ENCODE results near the gene IGSF11.

The IGSF11 gene

GRCh38 chr3:119011528-119011927, 23.1 kb downstream of the IGSF11 start:
- Histone ChIP-seq H3K4ac (ENCODE audit: low read depth, low read length) (no peak overlapping the region), H3K36me3 (ENCODE audit: control insufficient read depth, insufficient read depth, low read length) (no peaks in the 10 kb centered on the region), H3K23ac (ENCODE audit: low read length) (no peak overlapping the region), H3K4me1 (ENCODE audit: control insufficient read depth, low read depth, low read length) (no peaks in the 10 kb centered on the region), H3K4me2 (ENCODE audit: low read length) (no peak overlapping the region), H2BK5ac (ENCODE audit: low read length) (no peak overlapping the region), H2BK15ac (replicated peaks; ENCODE audit: low read depth) (no peak overlapping the region), H3K27ac (ENCODE audit: low read depth, low read length) (no peak overlapping the region), H3K9ac (ENCODE audit: low read length) (no peak overlapping the region), H3K18ac (ENCODE audit: low read length) (no peak overlapping the region), H2AK5ac (ENCODE audit: low read length) (no peak overlapping the region), H2BK120ac (ENCODE audit: low read depth, low read length) (no peak overlapping the region), H3K79me1 (ENCODE audit: low read length) (no peaks in the 10 kb centered on the region), H3K79me2 (ENCODE audit: control insufficient read depth, insufficient read depth, low read length) (no peaks in the 10 kb centered on the region), H4K5ac (ENCODE audit: low read length) (no peak overlapping the region), H3K4me3 (ENCODE audit: low read length) (no peak overlapping the region), H4K8ac (ENCODE audit: low read depth, low read length) (no peak overlapping the region), H3K56ac (ENCODE audit: low read length) (no peak overlapping the region), H3K27me3 (ENCODE audit: insufficient read depth, low read length, poor library complexity) (no peaks in the 10 kb centered on the region)
- WGBS (ENCODE audit: extremely low coverage, insufficient coverage, low lambda C conversion rate): no CpG with 5 or more reads among the region's 1 CpG
- DNase-seq: no peak

DNA sequence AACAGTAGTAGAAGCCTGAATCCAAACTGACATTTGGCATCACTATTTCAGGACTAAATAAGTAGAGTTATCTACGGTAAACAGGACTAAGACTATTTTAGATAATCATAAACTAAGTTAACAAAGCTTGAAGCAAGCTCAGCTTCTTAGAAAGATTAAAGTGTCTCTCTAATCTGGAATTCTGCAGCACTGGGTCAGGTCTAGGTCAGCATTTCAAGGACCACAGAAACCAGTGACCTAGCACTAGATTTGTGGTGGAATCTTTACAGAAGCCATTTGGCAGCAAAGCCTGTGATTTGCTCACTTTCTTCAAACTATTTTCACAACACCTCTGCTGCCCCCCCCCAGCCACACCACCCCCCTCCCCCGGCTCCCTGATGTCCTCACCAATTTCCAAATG, 37.5 kb downstream of the IGSF11 start:
- no peaks in the 10 kb centered on the region for H3K4me1 ChIP-seq (ENCODE audit: control insufficient read depth, low read depth, low read length)
- H3K9ac ChIP-seq (ENCODE audit: low read length): no peak overlapping the region
- H2AK5ac ChIP-seq (ENCODE audit: low read length): no peak overlapping the region
- no peak overlapping the region for H3K4me3 ChIP-seq (ENCODE audit: low read length)
- no peak overlapping the region for H3K4ac ChIP-seq (ENCODE audit: low read depth, low read length)
- no peaks in the 10 kb centered on the region for H3K36me3 ChIP-seq (ENCODE audit: control insufficient read depth, insufficient read depth, low read length)
- no peak overlapping the region for H3K4me2 ChIP-seq (ENCODE audit: low read length)
- H3K79me1 ChIP-seq (ENCODE audit: low read length): no peaks in the 10 kb centered on the region
- no peak overlapping the region for H3K27ac ChIP-seq (ENCODE audit: low read depth, low read length)
- no peak overlapping the region for H2BK5ac ChIP-seq (ENCODE audit: low read length)
- no peaks in the 10 kb centered on the region for H3K27me3 ChIP-seq (ENCODE audit: insufficient read depth, low read length, poor library complexity)
- H3K56ac ChIP-seq (ENCODE audit: low read length): no peak overlapping the region
- no peak overlapping the region for H3K23ac ChIP-seq (ENCODE audit: low read length)
- H4K5ac ChIP-seq (ENCODE audit: low read length): no peak overlapping the region
- H3K79me2 ChIP-seq (ENCODE audit: control insufficient read depth, insufficient read depth, low read length): no peaks in the 10 kb centered on the region
- no peak overlapping the region for H2BK120ac ChIP-seq (ENCODE audit: low read depth, low read length)
- no peak overlapping the region for H2BK15ac ChIP-seq (replicated peaks; ENCODE audit: low read depth)
- no peak overlapping the region for H3K18ac ChIP-seq (ENCODE audit: low read length)
- no CpG with 5 or more reads among the region's 2 CpGs for WGBS (ENCODE audit: extremely low coverage, insufficient coverage, low lambda C conversion rate)
- H4K8ac ChIP-seq (ENCODE audit: low read depth, low read length): no peak overlapping the region
- no peak for DNase-seq

- Histone ChIP-seq H4K5ac (ENCODE audit: low read length) (no peak overlapping the region), H3K27ac (ENCODE audit: low read depth, low read length) (no peak overlapping the region), H2AK5ac (ENCODE audit: low read length) (no peak overlapping the region), H3K4ac (ENCODE audit: low read depth, low read length) (no peak overlapping the region), H3K56ac (ENCODE audit: low read length) (no peak overlapping the region), H3K23ac (ENCODE audit: low read length) (no peak overlapping the region), H3K4me2 (ENCODE audit: low read length) (no peak overlapping the region), H2BK120ac (ENCODE audit: low read depth, low read length) (no peak overlapping the region), H3K9ac (ENCODE audit: low read length) (no peak overlapping the region), H2BK5ac (ENCODE audit: low read length) (no peak overlapping the region), H3K18ac (ENCODE audit: low read length) (no peak overlapping the region), H3K27me3 (ENCODE audit: insufficient read depth, low read length, poor library complexity) (no peaks in the 10 kb centered on the region), H2BK15ac (replicated peaks; ENCODE audit: low read depth) (no peak overlapping the region), H4K8ac (ENCODE audit: low read depth, low read length) (no peak overlapping the region), H3K79me2 (ENCODE audit: control insufficient read depth, insufficient read depth, low read length) (no peaks in the 10 kb centered on the region), H3K79me1 (ENCODE audit: low read length) (no peaks in the 10 kb centered on the region), H3K4me3 (ENCODE audit: low read length) (no peak overlapping the region), H3K4me1 (ENCODE audit: control insufficient read depth, low read depth, low read length) (peaks cover 3% of the 10 kb centered on the region), H3K36me3 (ENCODE audit: control insufficient read depth, insufficient read depth, low read length) (no peaks in the 10 kb centered on the region)
- no CpG with 5 or more reads among the region's 3 CpGs for WGBS (ENCODE audit: extremely low coverage, insufficient coverage, low lambda C conversion rate)
- no peak for DNase-seq
These were observed 42.9 kb downstream of the IGSF11 start for GRCh38 chr3:118991775-118992174.

DNA sequence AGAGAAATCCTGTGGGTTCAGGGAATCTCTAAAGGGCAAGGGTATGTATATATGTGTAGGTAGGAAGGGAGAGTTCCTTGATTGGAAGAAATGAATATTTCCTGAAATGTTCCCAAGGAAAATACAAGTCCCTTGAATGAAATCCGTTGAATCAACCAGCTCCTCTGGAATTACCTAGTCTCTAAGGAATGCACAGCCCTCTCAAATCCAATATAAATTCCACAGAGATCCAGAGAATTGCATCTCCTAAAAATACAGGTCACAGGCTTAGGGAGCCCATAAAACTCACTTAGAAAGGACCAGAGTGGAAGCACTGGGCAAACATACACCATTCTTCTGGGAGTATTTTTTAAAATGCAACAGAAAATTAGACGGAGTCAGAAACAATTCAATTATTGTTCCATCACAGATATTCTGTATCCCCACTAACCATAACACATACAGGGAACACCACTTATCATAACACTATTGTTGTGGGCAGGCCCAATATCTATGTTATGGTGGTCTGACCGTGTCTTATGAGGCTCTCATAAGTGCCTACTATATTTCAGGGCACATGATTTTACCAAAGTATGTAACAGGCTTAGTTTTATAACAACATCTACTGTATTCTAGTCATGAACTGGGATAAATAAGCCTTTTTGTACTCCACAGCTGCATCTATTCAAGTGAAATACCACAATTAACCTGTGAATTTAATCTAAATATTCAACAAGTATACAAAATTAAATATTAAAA, 43.7 kb downstream of the IGSF11 start:
- WGBS (ENCODE audit: extremely low coverage, insufficient coverage, low lambda C conversion rate): no CpG with 5 or more reads among the region's 3 CpGs
- no peak overlapping the region for H2BK120ac ChIP-seq (ENCODE audit: low read depth, low read length)
- peaks cover 3% of the 10 kb centered on the region for H3K4me1 ChIP-seq (ENCODE audit: control insufficient read depth, low read depth, low read length)
- H2BK15ac ChIP-seq (replicated peaks; ENCODE audit: low read depth): no peak overlapping the region
- H3K9ac ChIP-seq (ENCODE audit: low read length): no peak overlapping the region
- no peaks in the 10 kb centered on the region for H3K36me3 ChIP-seq (ENCODE audit: control insufficient read depth, insufficient read depth, low read length)
- no peaks in the 10 kb centered on the region for H3K79me1 ChIP-seq (ENCODE audit: low read length)
- H2BK5ac ChIP-seq (ENCODE audit: low read length): no peak overlapping the region
- H2AK5ac ChIP-seq (ENCODE audit: low read length): no peak overlapping the region
- H4K8ac ChIP-seq (ENCODE audit: low read depth, low read length): no peak overlapping the region
- no peaks in the 10 kb centered on the region for H3K79me2 ChIP-seq (ENCODE audit: control insufficient read depth, insufficient read depth, low read length)
- H4K5ac ChIP-seq (ENCODE audit: low read length): no peak overlapping the region
- H3K23ac ChIP-seq (ENCODE audit: low read length): no peak overlapping the region
- no peaks in the 10 kb centered on the region for H3K27me3 ChIP-seq (ENCODE audit: insufficient read depth, low read length, poor library complexity)
- H3K18ac ChIP-seq (ENCODE audit: low read length): no peak overlapping the region
- H3K4me3 ChIP-seq (ENCODE audit: low read length): no peak overlapping the region
- H3K4ac ChIP-seq (ENCODE audit: low read depth, low read length): no peak overlapping the region
- H3K27ac ChIP-seq (ENCODE audit: low read depth, low read length): no peak overlapping the region
- no peak overlapping the region for H3K4me2 ChIP-seq (ENCODE audit: low read length)
- peak; percentile 64 for DNase-seq
- no peak overlapping the region for H3K56ac ChIP-seq (ENCODE audit: low read length)

DNA sequence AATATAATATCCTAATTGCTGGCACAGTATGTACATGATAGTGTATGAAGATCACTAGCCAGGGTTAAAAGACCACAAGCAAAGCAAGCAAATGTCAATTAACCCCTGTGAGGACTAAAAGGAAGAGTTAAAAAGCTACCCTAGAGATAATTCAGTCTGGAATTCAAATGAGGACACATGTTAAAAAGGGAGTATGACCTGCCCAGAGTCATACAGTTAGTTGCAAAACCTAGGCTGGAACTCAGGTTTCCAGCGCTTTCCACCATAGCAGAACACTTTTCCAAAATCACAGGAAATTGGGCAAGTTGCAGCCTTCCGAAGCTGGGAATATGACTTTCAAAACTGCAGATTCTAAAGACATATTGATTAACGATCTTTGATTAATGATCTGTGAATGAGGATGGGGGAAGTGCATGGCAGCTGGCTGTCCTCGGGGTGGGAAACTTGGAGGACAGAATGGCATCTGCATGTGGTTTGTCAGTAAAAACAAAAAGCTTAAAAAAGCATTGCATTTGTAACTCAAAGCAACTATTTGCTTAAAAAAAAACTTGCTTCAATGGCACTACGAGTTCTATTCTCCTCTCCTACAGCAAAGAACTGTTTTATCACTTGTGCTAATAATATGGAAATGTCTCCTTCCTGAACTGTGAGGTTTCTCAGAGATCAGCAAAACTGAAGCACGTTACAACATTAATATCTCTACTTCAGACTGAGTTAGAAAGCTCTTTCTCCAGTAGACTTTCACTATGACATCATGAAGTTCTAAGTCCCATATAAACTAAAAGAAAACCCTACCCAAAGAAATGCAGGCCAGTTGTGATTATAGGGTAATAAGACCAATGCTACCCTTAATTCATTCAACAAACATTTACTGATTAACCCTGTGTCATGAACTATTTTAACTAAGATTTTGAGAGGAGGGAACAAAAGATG, 46.2 kb downstream of the IGSF11 start:
- H3K79me1 ChIP-seq (ENCODE audit: low read length): no peaks in the 10 kb centered on the region
- no CpG with 5 or more reads among the region's 6 CpGs for WGBS (ENCODE audit: extremely low coverage, insufficient coverage, low lambda C conversion rate)
- no peak overlapping the region for H2BK120ac ChIP-seq (ENCODE audit: low read depth, low read length)
- H4K5ac ChIP-seq (ENCODE audit: low read length): no peak overlapping the region
- H4K8ac ChIP-seq (ENCODE audit: low read depth, low read length): no peak overlapping the region
- H3K4me3 ChIP-seq (ENCODE audit: low read length): no peak overlapping the region
- H2BK5ac ChIP-seq (ENCODE audit: low read length): no peak overlapping the region
- no peak overlapping the region for H3K23ac ChIP-seq (ENCODE audit: low read length)
- no peak for DNase-seq
- H3K4me2 ChIP-seq (ENCODE audit: low read length): no peak overlapping the region
- no peaks in the 10 kb centered on the region for H3K79me2 ChIP-seq (ENCODE audit: control insufficient read depth, insufficient read depth, low read length)
- H2AK5ac ChIP-seq (ENCODE audit: low read length): no peak overlapping the region
- H3K4ac ChIP-seq (ENCODE audit: low read depth, low read length): no peak overlapping the region
- no peaks in the 10 kb centered on the region for H3K36me3 ChIP-seq (ENCODE audit: control insufficient read depth, insufficient read depth, low read length)
- no peak overlapping the region for H3K27ac ChIP-seq (ENCODE audit: low read depth, low read length)
- H2BK15ac ChIP-seq (replicated peaks; ENCODE audit: low read depth): no peak overlapping the region
- no peak overlapping the region for H3K9ac ChIP-seq (ENCODE audit: low read length)
- H3K27me3 ChIP-seq (ENCODE audit: insufficient read depth, low read length, poor library complexity): no peaks in the 10 kb centered on the region
- H3K18ac ChIP-seq (ENCODE audit: low read length): no peak overlapping the region
- H3K4me1 ChIP-seq (ENCODE audit: control insufficient read depth, low read depth, low read length): peaks cover 3% of the 10 kb centered on the region
- no peak overlapping the region for H3K56ac ChIP-seq (ENCODE audit: low read length)

Data from mesendoderm (in vitro differentiated cells).